Erythroblast (primary cell): ENCODE results near the gene BOD1.

ENCODE experiments used
- DNase-seq, 2 experiments: peaks; one replicate each; lab custom pipeline; 2025; lab: John Stamatoyannopoulos, UW
- GATA1 ChIP-seq: IDR thresholded peaks from 2 replicates; pipeline ENCODE4 v1.6.1; 2011; ENCODE audit warnings: low read depth, mild to moderate bottlenecking, control low read depth, low read length, moderate library complexity
- POLR2A ChIP-seq: IDR thresholded peaks from 2 replicates; pipeline ENCODE4 v1.6.1; 2011; ENCODE audit warnings: mild to moderate bottlenecking, low read length

BOD1 gene

GRCh38 chr5:173645890-173646574 is 29.6 kb upstream of the BOD1 start:
- TF ChIP-seq GATA1 (no peak), POLR2A (no peak)
- DNase-seq = no peak

- TF ChIP-seq POLR2A = no peak
- no peak for TF ChIP-seq GATA1
- no peak for DNase-seq
These were observed 29.0 kb upstream of the BOD1 start for GRCh38 chr5:173645437-173645807.

- DNase-seq = no peak
- TF ChIP-seq POLR2A (no peak), GATA1 (no peak)
These were observed 28.4 kb upstream of the BOD1 start for GRCh38 chr5:173644673-173645436.

GRCh38 chr5:173643964-173644363 is 27.5 kb upstream of the BOD1 start:
- DNase-seq = peak; percentile 15 to 18
- no peak for TF ChIP-seq POLR2A
- no peak for TF ChIP-seq GATA1

GRCh38 chr5:173642895-173643481 is 26.5 kb upstream of the BOD1 start:
- no peak for DNase-seq
- no peak for TF ChIP-seq POLR2A
- no peak for TF ChIP-seq GATA1

GRCh38 chr5:173642191-173642816 is 25.9 kb upstream of the BOD1 start:
- DNase-seq = no peak
- TF ChIP-seq GATA1 (no peak), POLR2A (no peak)

GRCh38 chr5:173640156-173640804 is 23.8 kb upstream of the BOD1 start:
- DNase-seq = no peak

GRCh38 chr5:173638126-173639040 is 21.9 kb upstream of the BOD1 start:
- no peak for TF ChIP-seq GATA1
- no peak for TF ChIP-seq POLR2A
- DNase-seq = no peak

More at GRCh38 chr5:173640156-173640804, 23.8 kb upstream of the BOD1 start:
- TF ChIP-seq POLR2A (no peak), GATA1 (no peak)

GRCh38 chr5:173637340-173637739 is 20.9 kb upstream of the BOD1 start:
- TF ChIP-seq GATA1 (no peak), POLR2A (no peak)
- no peak for DNase-seq

GRCh38 chr5:173634465-173634983 is 18.1 kb upstream of the BOD1 start:
- DNase-seq = no peak
- TF ChIP-seq GATA1 = no peak

- TF ChIP-seq GATA1 (no peak), POLR2A (no peak)
- DNase-seq = peak in 1 of 2 experiments; percentile 42
These were observed 16.9 kb upstream of the BOD1 start for GRCh38 chr5:173633304-173633703.

- no peak for DNase-seq
- TF ChIP-seq GATA1 = no peak
- no peak for TF ChIP-seq POLR2A
These were observed 15.0 kb upstream of the BOD1 start for GRCh38 chr5:173631478-173631877.
